ENCODE results near the gene ARHGAP15. TPM values are rescaled to one million over a fixed set of nuclear protein-coding genes. Genes with fewer than 3 reads are reported as not detected.

Gene ARHGAP15
- total RNA-seq, 1 donor from 2014 or later = not detected

- Histone ChIP-seq H3K4me3 (ENCODE audit: insufficient read depth, low read depth, low read length) (no peak overlapping the region), H3K27me3 (ENCODE audit: insufficient read depth, low read length) (peaks cover 2% of the 10 kb centered on the region), H3K4me2 (ENCODE audit: low read length) (no peak overlapping the region), H3K27ac (ENCODE audit: low read depth, low read length) (no peak overlapping the region), H3K9ac (ENCODE audit: low read length) (no peak overlapping the region), H3K9me3 (ENCODE audit: insufficient read depth, low read depth, low read length) (no peaks in the 10 kb centered on the region), H3K36me3 (ENCODE audit: insufficient read depth, low read length) (no peaks in the 10 kb centered on the region), H3K4me1 (ENCODE audit: insufficient read depth, low read length) (no peaks in the 10 kb centered on the region), H2AFZ (ENCODE audit: low read depth, low read length) (no peak overlapping the region), H3K79me2 (ENCODE audit: insufficient read depth, low read length) (no peaks in the 10 kb centered on the region), H4K20me1 (ENCODE audit: insufficient read depth, low read length) (no peaks in the 10 kb centered on the region)
- DNase-seq (ENCODE audit: low read depth) (no peak), FAIRE-seq (no peak)
- peaks cover 2% of the 10 kb centered on the region for H3K27me3 Mint-ChIP-seq (ENCODE audit: low read depth, unreplicated experiment)
- TF ChIP-seq EZH2 (IDR thresholded peaks at IDR 0.05; ENCODE audit: insufficient read depth, low read length) (no peak), CTCF (IDR thresholded peaks at IDR 0.05; ENCODE audit: insufficient read depth, low read depth, low read length) (no peak)
- H3K27ac Mint-ChIP-seq (ENCODE audit: unreplicated experiment) = no peak overlapping the region
- no peaks in the 10 kb centered on the region for H3K9me3 Mint-ChIP-seq (ENCODE audit: unreplicated experiment)
- H3K4me1 Mint-ChIP-seq (ENCODE audit: low read depth, unreplicated experiment) = no peaks in the 10 kb centered on the region
- no peak overlapping the region for H3K4me3 Mint-ChIP-seq (ENCODE audit: unreplicated experiment)
- no peaks in the 10 kb centered on the region for H3K36me3 Mint-ChIP-seq (ENCODE audit: low read depth, unreplicated experiment)
Measured at GRCh38 chr2:143150287-143150686, 21.1 kb downstream of the ARHGAP15 start.

GRCh38 chr2:143151111-143151752 lies 22.0 kb downstream of the ARHGAP15 start:
- no peak overlapping the region for H2AFZ ChIP-seq (ENCODE audit: low read depth, low read length)
- no peaks in the 10 kb centered on the region for H4K20me1 ChIP-seq (ENCODE audit: insufficient read depth, low read length)
- no peaks in the 10 kb centered on the region for H3K4me1 Mint-ChIP-seq (ENCODE audit: low read depth, unreplicated experiment)
- H3K4me1 ChIP-seq (ENCODE audit: insufficient read depth, low read length) = no peaks in the 10 kb centered on the region
- H3K4me2 ChIP-seq (ENCODE audit: low read length) = no peak overlapping the region
- no peak for DNase-seq (ENCODE audit: low read depth)
- H3K27me3 Mint-ChIP-seq (ENCODE audit: low read depth, unreplicated experiment) = peaks cover 2% of the 10 kb centered on the region
- FAIRE-seq = no peak
- H3K9ac ChIP-seq (ENCODE audit: low read length) = no peak overlapping the region
- no peak overlapping the region for H3K4me3 ChIP-seq (ENCODE audit: insufficient read depth, low read depth, low read length)
- H3K79me2 ChIP-seq (ENCODE audit: insufficient read depth, low read length) = no peaks in the 10 kb centered on the region
- no peaks in the 10 kb centered on the region for H3K9me3 Mint-ChIP-seq (ENCODE audit: unreplicated experiment)
- H3K27ac Mint-ChIP-seq (ENCODE audit: unreplicated experiment) = no peak overlapping the region
- no peaks in the 10 kb centered on the region for H3K36me3 ChIP-seq (ENCODE audit: insufficient read depth, low read length)
- no peak overlapping the region for H3K4me3 Mint-ChIP-seq (ENCODE audit: unreplicated experiment)
- peaks cover 2% of the 10 kb centered on the region for H3K27me3 ChIP-seq (ENCODE audit: insufficient read depth, low read length)
- no peaks in the 10 kb centered on the region for H3K9me3 ChIP-seq (ENCODE audit: insufficient read depth, low read depth, low read length)
- TF ChIP-seq CTCF (IDR thresholded peaks at IDR 0.05; ENCODE audit: insufficient read depth, low read depth, low read length) = no peak
- TF ChIP-seq EZH2 (IDR thresholded peaks at IDR 0.05; ENCODE audit: insufficient read depth, low read length) = no peak
- no peaks in the 10 kb centered on the region for H3K36me3 Mint-ChIP-seq (ENCODE audit: low read depth, unreplicated experiment)
- no peak overlapping the region for H3K27ac ChIP-seq (ENCODE audit: low read depth, low read length)

- no peak for FAIRE-seq
- no peak for DNase-seq (ENCODE audit: low read depth)
- Mint-ChIP-seq H3K4me1 (ENCODE audit: low read depth, unreplicated experiment) (no peaks in the 10 kb centered on the region), H3K27me3 (ENCODE audit: low read depth, unreplicated experiment) (peaks cover 2% of the 10 kb centered on the region), H3K4me3 (ENCODE audit: unreplicated experiment) (no peak overlapping the region), H3K36me3 (ENCODE audit: low read depth, unreplicated experiment) (no peaks in the 10 kb centered on the region), H3K9me3 (ENCODE audit: unreplicated experiment) (no peaks in the 10 kb centered on the region), H3K27ac (ENCODE audit: unreplicated experiment) (no peak overlapping the region)
- H3K4me2 ChIP-seq (ENCODE audit: low read length) = no peak overlapping the region
- no peak overlapping the region for H2AFZ ChIP-seq (ENCODE audit: low read depth, low read length)
- no peak overlapping the region for H3K9ac ChIP-seq (ENCODE audit: low read length)
- H3K27me3 ChIP-seq (ENCODE audit: insufficient read depth, low read length) = peaks cover 2% of the 10 kb centered on the region
- no peak overlapping the region for H3K4me3 ChIP-seq (ENCODE audit: insufficient read depth, low read depth, low read length)
- no peaks in the 10 kb centered on the region for H3K79me2 ChIP-seq (ENCODE audit: insufficient read depth, low read length)
- H3K27ac ChIP-seq (ENCODE audit: low read depth, low read length) = no peak overlapping the region
- no peaks in the 10 kb centered on the region for H4K20me1 ChIP-seq (ENCODE audit: insufficient read depth, low read length)
- no peaks in the 10 kb centered on the region for H3K9me3 ChIP-seq (ENCODE audit: insufficient read depth, low read depth, low read length)
- H3K36me3 ChIP-seq (ENCODE audit: insufficient read depth, low read length) = no peaks in the 10 kb centered on the region
- H3K4me1 ChIP-seq (ENCODE audit: insufficient read depth, low read length) = no peaks in the 10 kb centered on the region
- TF ChIP-seq EZH2 (IDR thresholded peaks at IDR 0.05; ENCODE audit: insufficient read depth, low read length) (no peak), CTCF (IDR thresholded peaks at IDR 0.05; ENCODE audit: insufficient read depth, low read depth, low read length) (no peak)
Measured at GRCh38 chr2:143152219-143152618, 23.0 kb downstream of the ARHGAP15 start.
